Neural progenitor cell (in vitro differentiated cells): ENCODE measurements around the gene YBX2.

ENCODE experiments used
- CTCF ChIP-seq: fragments of 200-600 bp; sonication (generic); IDR thresholded peaks from 2 replicates; pipeline ENCODE4 v1.5.1; 2017; ENCODE audit warnings: antibody characterized with exemption, mild to moderate bottlenecking
- EZH2 ChIP-seq: fragments of 200-600 bp; sonication (generic); IDR thresholded peaks from 2 replicates; pipeline ENCODE4 v1.6.1; 2017; ENCODE audit warnings: antibody characterized with exemption, mild to moderate bottlenecking, moderate library complexity
- EZH2phosphoT487 ChIP-seq: fragments of 200-600 bp; sonication (generic); IDR thresholded peaks from 2 replicates; pipeline ENCODE4 v1.6.1; 2017; ENCODE audit warnings: antibody characterized with exemption

GRCh38 chr17:7323731-7324437 lies 29.4 kb upstream of the YBX2 start:
- no peak for TF ChIP-seq EZH2
- TF ChIP-seq CTCF: peak; percentile 90
- TF ChIP-seq EZH2phosphoT487: no peak
